Heart right ventricle (tissue), 16 donors: Measurements from ENCODE around the gene DNMT3A. TPM values are rescaled to one million over a fixed set of nuclear protein-coding genes. Genes with fewer than 3 reads are reported as not detected.

Source experiments
- ATAC-seq, 8 donors: fragments of 200-7000 bp; cut with Tn5 transposase; one replicate each; pipeline ENCODE4 v1.9.1; 2020; ENCODE audit warnings: mild to moderate bottlenecking in 8 of 8, moderate library complexity in 8 of 8, moderate number of reproducible peaks in 1 of 8
- DNase-seq, 2 donors: peaks; one replicate each; pipeline ENCODE4 v3.0.0-alpha.2; 2020
- H3K27ac ChIP-seq, 10 donors: fragments of 200-600 bp; sonication (generic) in 2 of 10; one replicate each; pipeline versions ENCODE4 v1.5.0 to v1.8.0; 2020 to 2022; ENCODE audit warnings: mild to moderate bottlenecking in 3 of 10
- H3K27me3 ChIP-seq, 7 donors: fragments of 200-600 bp; one replicate each; pipeline ENCODE4 v1.8.0; 2021 to 2022; ENCODE audit warnings: mild to moderate bottlenecking in 2 of 7
- H3K36me3 ChIP-seq, 9 donors: fragments of 200-600 bp; sonication (generic) in 1 of 9; one replicate each; pipeline versions ENCODE4 v1.5.0 to v1.8.0; 2020 to 2022; ENCODE audit warnings: mild to moderate bottlenecking in 2 of 9
- H3K4me1 ChIP-seq, 9 donors: fragments of 200-600 bp; sonication (generic) in 1 of 9; one replicate each; pipeline versions ENCODE4 v1.5.0 to v1.8.0; 2020 to 2022; ENCODE audit warnings: mild to moderate bottlenecking in 4 of 9
- H3K4me3 ChIP-seq, 10 donors: fragments of 200-600 bp; sonication (generic) in 2 of 10; one replicate each; pipeline versions ENCODE4 v1.5.0 to v1.8.0; 2020 to 2022; ENCODE audit warnings: mild to moderate bottlenecking in 7 of 10, moderate library complexity in 2 of 10
- H3K9me3 ChIP-seq, 11 donors: fragments of 200-600 bp in 10 of 11; sonication (generic) in 2 of 11; one replicate each; pipeline versions ENCODE4 v1.5.0 to v1.8.0; 2013 to 2022; ENCODE audit warnings: mild to moderate bottlenecking in 2 of 11, control low read depth in 1 of 11, moderate library complexity in 1 of 11
- WGBS, 2 donors: extraction: QIAGEN DNeasy Blood & Tissue Kit; methylation state at CpG; one replicate each; pipeline ENCODE4 v1.1.7; 2013; ENCODE audit warnings: inconsistent platforms in 1 of 2; 5-methylcytosine and 5-hydroxymethylcytosine counted together
- intact Hi-C, 10 donors: fragments of 100-400 bp; cut with DNase I; formaldehyde crosslinking; loops; one replicate each; pipeline versions ENCODE4 v1.11.1 to v1.14.2; 2022
- polyA plus RNA-seq, 2 donors: library from polyadenylated mRNA; stranded (reverse); fragments of 200-250 nt; gene quantifications; one replicate each; pipeline ENCODE4 v1.2.3, GENCODE V29; 2013
- total RNA-seq, 10 donors: library from RNA; stranded (reverse); fragmentation: NEBNext Ultra II Directional in 3 of 10; extraction: Animal tissue kit (Norgen Biotek cat#: 25700) in 3 of 10; gene quantifications; one replicate each; pipeline versions ENCODE4 v1.2.1 to v1.2.4, GENCODE V29; 2021 to 2023
- TF ChIP-seq, protein P1 (sequence below), 9 donors: fragments of 200-600 bp; sonication (generic) in 2 of 9; IDR thresholded peaks; one replicate each; pipeline versions ENCODE4 v1.5.0 to v1.8.0; 2021 to 2022; ENCODE audit warnings: antibody characterized with exemption in 9 of 9, mild to moderate bottlenecking in 5 of 9, moderate library complexity in 1 of 9
- donor health status: Arrhythmogenic right ventricular cardiomyopathy.
- donor health status: ischemic (EF 13 %, LVEDD 7.1; RV severe dilation, severe dysfunction).
- donor health status: healthy with polysubstance abuse.
- donor health status: DM: no; HTN: yes; CAD: no.
- donor health status: DM: no; HTN: no; CAD: no.
- donor health status: ischemic (EF 25% LVEDD 6.9; RV normal size, moderate dysfunction).
- donor health status: ischemic (EF 25% LVEDD 5.7; RV mildly dilated, moderate dysfunction).
- donor health status: healthy.
- donor health status: DM: yes; HTN: yes; CAD: no.
- donor health status: Ischemic cardiomyopathy.
- donor health status: ischemic (EF 35%, LVEDD 5.7; RV mildly dilated, moderate dysfunction).
- donor health status: nonischemic (EF 11% LVEDD 7.7; RV severe dilation, severe dysfunction).
- donor health status: DM: yes; HTN: yes; CAD: no.
- donor health status: PGD.
- donor health status: ischemic (EF 29% LVEDD 5.4; RV normal size, mild dysfunction).
- donor health status: nonischemic (EF 23%, LVEDD 6.1; RV moderate dilation, normal function).

Gene DNMT3A
- total and polyA plus RNA-seq, 12 donors, result 4.7 to 23.7 (median 19.3) TPM

DNA sequence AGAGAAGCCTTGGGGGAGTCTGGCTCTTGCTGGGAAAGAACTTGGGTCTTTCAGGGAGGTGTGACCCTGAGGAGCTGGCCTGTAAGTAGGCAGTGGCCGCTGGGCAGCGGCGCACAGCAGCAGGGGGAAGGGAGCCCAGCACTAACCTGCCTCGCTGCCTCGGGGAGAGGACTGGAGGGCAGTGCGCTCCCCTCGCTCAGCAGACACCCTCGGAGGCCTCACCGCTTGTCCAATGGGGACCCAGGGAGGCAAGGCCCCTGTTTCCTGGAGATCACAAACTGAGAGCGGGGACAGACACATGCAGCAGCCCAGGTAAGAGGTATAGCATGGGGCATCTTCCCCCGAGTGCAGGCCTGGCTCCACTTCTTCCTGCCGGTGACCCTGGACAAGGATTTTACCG is 3.3 kb downstream of the DNMT3A start:
- Histone ChIP-seq H3K27me3 (no peaks in the 10 kb centered on the region), H3K9me3 (no peaks in the 10 kb centered on the region), H3K4me1 (peaks cover 19 to 80% (median 71%) of the 10 kb centered on the region in 9 donors), H3K27ac (peak overlapping the region in 6 of 10 donors; percentile 15 to 95 (median 88)), H3K4me3 (no peak overlapping the region), H3K36me3 (no peaks in the 10 kb centered on the region)
- intact Hi-C loops, result loop anchor here in 1 of 10 donors (10.0 kb wide), 1 partner anchor 54 kb away; no protein-coding TSS in a partner anchor
- no peak for DNase-seq
- 79 to 80% methylated on average over 13 of the region's 13 CpGs for WGBS, 2 donors
- ATAC-seq, result no peak
- TF ChIP-seq, protein P1, sequence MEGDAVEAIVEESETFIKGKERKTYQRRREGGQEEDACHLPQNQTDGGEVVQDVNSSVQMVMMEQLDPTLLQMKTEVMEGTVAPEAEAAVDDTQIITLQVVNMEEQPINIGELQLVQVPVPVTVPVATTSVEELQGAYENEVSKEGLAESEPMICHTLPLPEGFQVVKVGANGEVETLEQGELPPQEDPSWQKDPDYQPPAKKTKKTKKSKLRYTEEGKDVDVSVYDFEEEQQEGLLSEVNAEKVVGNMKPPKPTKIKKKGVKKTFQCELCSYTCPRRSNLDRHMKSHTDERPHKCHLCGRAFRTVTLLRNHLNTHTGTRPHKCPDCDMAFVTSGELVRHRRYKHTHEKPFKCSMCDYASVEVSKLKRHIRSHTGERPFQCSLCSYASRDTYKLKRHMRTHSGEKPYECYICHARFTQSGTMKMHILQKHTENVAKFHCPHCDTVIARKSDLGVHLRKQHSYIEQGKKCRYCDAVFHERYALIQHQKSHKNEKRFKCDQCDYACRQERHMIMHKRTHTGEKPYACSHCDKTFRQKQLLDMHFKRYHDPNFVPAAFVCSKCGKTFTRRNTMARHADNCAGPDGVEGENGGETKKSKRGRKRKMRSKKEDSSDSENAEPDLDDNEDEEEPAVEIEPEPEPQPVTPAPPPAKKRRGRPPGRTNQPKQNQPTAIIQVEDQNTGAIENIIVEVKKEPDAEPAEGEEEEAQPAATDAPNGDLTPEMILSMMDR (IDR thresholded peaks at IDR 0.05), result no peak

DNA sequence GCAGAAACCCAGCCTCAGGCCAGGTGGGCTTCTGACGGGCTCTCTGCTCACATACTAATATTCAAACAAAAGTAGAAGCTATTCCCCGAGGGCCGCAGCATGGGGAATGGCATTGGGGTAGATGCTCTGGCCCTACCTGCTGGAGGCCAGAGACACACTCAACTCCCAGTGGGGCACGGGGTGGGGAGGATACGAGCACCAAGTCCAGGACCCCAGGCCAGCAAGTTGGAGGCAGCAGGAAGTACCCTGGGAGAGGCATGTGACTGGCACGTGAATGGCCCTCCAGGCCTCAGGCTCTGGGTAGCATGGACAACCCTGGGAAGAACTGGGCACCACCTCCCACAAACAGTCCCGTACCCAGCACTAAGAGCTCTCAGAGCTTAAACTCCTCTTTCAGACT is 3.8 kb downstream of the DNMT3A start:
- no peaks in the 10 kb centered on the region for H3K27me3 ChIP-seq
- ATAC-seq (no peak), DNase-seq (no peak)
- TF ChIP-seq, protein P1 (IDR thresholded peaks at IDR 0.05), result no peak
- peaks cover 19 to 83% (median 72%) of the 10 kb centered on the region in 9 donors for H3K4me1 ChIP-seq
- no peaks in the 10 kb centered on the region for H3K36me3 ChIP-seq
- H3K27ac ChIP-seq, result peak overlapping the region in 1 of 10 donors; percentile 91
- intact Hi-C loops, result loop anchor here in 1 of 10 donors (10.0 kb wide), 1 partner anchor 53 kb away; no protein-coding TSS in a partner anchor
- no peaks in the 10 kb centered on the region for H3K9me3 ChIP-seq
- H3K4me3 ChIP-seq, result no peak overlapping the region
- WGBS, 2 donors, result 72 to 76% methylated on average over 7 of the region's 7 CpGs

DNA sequence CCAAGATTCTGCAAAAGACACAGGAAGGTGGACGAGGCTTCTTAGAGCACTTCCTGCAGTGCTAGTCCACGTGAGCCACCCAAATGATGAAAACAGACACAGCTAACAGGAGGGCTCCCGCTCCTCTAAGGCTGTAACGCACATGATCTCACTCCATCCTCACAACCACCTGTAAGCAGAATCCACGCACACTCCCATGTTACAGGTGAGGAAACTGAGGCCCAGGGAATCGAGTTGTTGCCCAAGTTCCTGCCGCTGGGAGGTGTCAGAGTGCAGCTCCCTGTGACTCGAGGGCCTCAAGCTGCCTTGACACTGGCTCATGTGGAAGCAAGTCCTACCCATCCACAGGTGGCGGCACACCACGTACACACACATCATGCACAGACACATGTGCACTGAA is 4.4 kb downstream of the DNMT3A start:
- intact Hi-C loops, result loop anchor here in 1 of 10 donors (10.0 kb wide), 1 partner anchor 52 kb away; no protein-coding TSS in a partner anchor
- Histone ChIP-seq H3K4me3 (no peak overlapping the region), H3K4me1 (peaks cover 19 to 83% (median 71%) of the 10 kb centered on the region in 9 donors), H3K36me3 (no peaks in the 10 kb centered on the region), H3K27ac (peak overlapping the region in 2 of 10 donors; percentile 9 to 91), H3K9me3 (no peaks in the 10 kb centered on the region), H3K27me3 (no peaks in the 10 kb centered on the region)
- no peak for ATAC-seq
- WGBS, 2 donors, result 64 to 72% methylated on average over 10 of the region's 10 CpGs
- no peak for DNase-seq
- TF ChIP-seq, protein P1 (IDR thresholded peaks at IDR 0.05), result no peak

DNA sequence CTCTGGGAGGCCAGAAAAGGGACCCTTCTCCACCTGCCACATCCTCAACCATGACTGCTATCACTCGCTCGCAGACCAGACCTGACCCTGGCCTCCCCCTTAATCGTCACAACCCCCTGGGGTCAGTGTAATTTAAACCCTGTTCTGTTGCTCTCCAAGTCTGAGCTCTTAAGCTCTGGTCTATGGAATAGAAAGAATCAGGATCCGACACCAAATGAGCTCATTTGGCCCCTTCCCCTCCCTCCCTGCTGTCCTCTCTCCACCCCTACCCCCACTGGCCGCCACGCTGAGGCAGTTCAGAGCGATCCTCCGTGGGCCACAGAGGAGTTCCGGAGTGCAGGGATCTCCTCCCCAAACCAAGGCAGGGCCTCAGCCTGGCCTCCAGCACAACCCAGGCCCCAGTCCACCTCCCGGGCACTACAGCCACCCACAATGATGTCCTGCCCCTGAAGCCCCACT is 5.3 kb downstream of the DNMT3A start:
- ATAC-seq (no peak), DNase-seq (no peak)
- H3K4me1 ChIP-seq, result peaks cover 19 to 92% (median 79%) of the 10 kb centered on the region in 9 donors
- H3K27me3 ChIP-seq, result no peaks in the 10 kb centered on the region
- H3K36me3 ChIP-seq, result no peaks in the 10 kb centered on the region
- 60 to 66% methylated on average over 10 of the region's 10 CpGs for WGBS, 2 donors
- TF ChIP-seq, protein P1 (IDR thresholded peaks at IDR 0.05), result no peak
- intact Hi-C loops, result loop anchor here in 1 of 10 donors (10.0 kb wide), 1 partner anchor 52 kb away; no protein-coding TSS in a partner anchor
- H3K4me3 ChIP-seq, result no peak overlapping the region
- no peaks in the 10 kb centered on the region for H3K9me3 ChIP-seq
- H3K27ac ChIP-seq, result peak overlapping the region in 5 of 10 donors; percentile 9 to 91 (median 44)
